GM12878 (cell line): ENCODE results near the gene TCIRG1. TPM values are rescaled to one million over a fixed set of nuclear protein-coding genes. Genes with fewer than 3 reads are reported as not detected.

Source experiments
- ATAC-seq: fragments of 200-7000 bp; cut with Tn5 transposase; 3 replicates; pipeline ENCODE4 v1.9.1; 2020; ENCODE audit warnings: mild to moderate bottlenecking, moderate library complexity
- BruUV-seq: library from RNA; stranded (reverse); fragments of 400-500 nt; replicated peaks from 2 replicates; lab custom pipeline; 2021; lab: Mats Ljungman, UMichigan
- CTCF ChIA-PET: fragments of 300-600 bp; sonication (Branson Sonifier 250); formaldehyde crosslinking; extraction: SDS; loops from one replicate; lab custom pipeline; 2021; ENCODE audit warnings: inconsistent platforms; lab: Yijun Ruan, JAX
- POLR2A ChIA-PET: fragments of 350-600 bp; formaldehyde crosslinking; extraction: SDS; loops from one replicate; lab custom pipeline; 2021; ENCODE audit warnings: inconsistent platforms; lab: Charles Lee
- RAD21 ChIA-PET: fragments of 300-600 bp; sonication (Branson Sonifier 250); formaldehyde crosslinking; loops from one replicate; lab custom pipeline; 2023; ENCODE audit warnings: antibody characterized with exemption; ENCODE audit not compliant: unreplicated experiment; lab: Charles Lee
- SMC1A ChIA-PET: fragments of 300-600 bp; sonication (Branson Sonifier 250); formaldehyde crosslinking; loops from one replicate; lab custom pipeline; 2023; ENCODE audit not compliant: unreplicated experiment, uncharacterized antibody; lab: Charles Lee
- DNase-seq: peaks from one replicate; pipeline ENCODE4 v3.0.0-alpha.2; 2011; ENCODE audit warnings: low read depth, low spot score
- FAIRE-seq: peaks from 3 replicates; lab custom pipeline; 2011; peaks lifted over from hg19 to GRCh38; lab: Jason Lieb, UNC
- H2AFZ ChIP-seq: 2 replicates; pipeline ENCODE4 v1.6.0; 2011; ENCODE audit warnings: low read depth, low read length, control low read depth; ENCODE audit not compliant: control insufficient read depth
- H3K27ac ChIP-seq: 2 replicates; pipeline ENCODE4 v1.5.1; 2011; ENCODE audit warnings: control low read depth; ENCODE audit not compliant: control insufficient read depth, insufficient read depth
- H3K27me3 ChIP-seq, 2 experiments: replicated peaks in 1 of 2; 2 replicates each; pipeline versions ENCODE4 v1.6.0 to v1.6.1; 2011; ENCODE audit warnings: low read length in 1 of 2; ENCODE audit not compliant: control insufficient read depth in 2 of 2, insufficient read depth in 2 of 2
- H3K36me3 ChIP-seq, 2 experiments: 2 replicates each; pipeline ENCODE4 v1.5.1; 2011; ENCODE audit warnings: low read length in 1 of 2; ENCODE audit not compliant: control insufficient read depth in 2 of 2, insufficient read depth in 2 of 2
- H3K4me1 ChIP-seq: 2 replicates; pipeline ENCODE4 v1.6.1; 2011; ENCODE audit warnings: mild to moderate bottlenecking, low read length, moderate library complexity, mixed read lengths; ENCODE audit not compliant: control insufficient read depth, insufficient read depth
- H3K4me2 ChIP-seq: 2 replicates; pipeline ENCODE4 v1.6.0; 2011; ENCODE audit warnings: control low read depth; ENCODE audit not compliant: control insufficient read depth, insufficient read depth
- H3K4me3 ChIP-seq: fragments of 200-600 bp; sonication (generic); 2 replicates; pipeline ENCODE4 v1.5.1; 2016
- H3K79me2 ChIP-seq: 2 replicates; pipeline ENCODE4 v1.6.0; 2011; ENCODE audit warnings: low read length; ENCODE audit not compliant: control insufficient read depth, insufficient read depth
- H3K9ac ChIP-seq: 2 replicates; pipeline ENCODE4 v1.8.0; 2011; ENCODE audit warnings: low read length, control low read depth, mixed read lengths; ENCODE audit not compliant: control insufficient read depth, insufficient read depth
- H3K9me3 ChIP-seq: replicated peaks from 3 replicates; pipeline ENCODE4 v1.5.1; 2011; ENCODE audit warnings: mild to moderate bottlenecking, low read length; ENCODE audit not compliant: control insufficient read depth, insufficient read depth
- H4K20me1 ChIP-seq: 2 replicates; pipeline ENCODE4 v1.6.0; 2011; ENCODE audit not compliant: control insufficient read depth, insufficient read depth
- CBFB ChIP-seq: IDR thresholded peaks from 2 replicates; pipeline ENCODE4 v1.6.1; 2016; ENCODE audit warnings: antibody characterized with exemption, low read depth
- CBX3 ChIP-seq: fragments of 200-600 bp; sonication (generic); IDR thresholded peaks from 2 replicates; pipeline ENCODE4 v1.6.1; 2016; ENCODE audit warnings: low read depth, borderline replicate concordance
- CEBPB ChIP-seq, 2 experiments: fragments of 150-350 bp in 1 of 2; IDR thresholded peaks; 2 replicates each; pipeline ENCODE4 v1.6.1; 2012 to 2014; ENCODE audit warnings: low read depth in 2 of 2, low read length in 2 of 2, borderline replicate concordance in 1 of 2, inconsistent platforms in 1 of 2
- CEBPZ ChIP-seq: fragments of 150-350 bp; IDR thresholded peaks from 2 replicates; pipeline ENCODE4 v1.6.1; 2016; ENCODE audit warnings: low read depth, low read length
- MYC ChIP-seq: IDR thresholded peaks from 2 replicates; pipeline ENCODE4 v1.6.1; 2011; ENCODE audit warnings: mild to moderate bottlenecking, low read length, moderate library complexity, inconsistent platforms; ENCODE audit not compliant: insufficient read depth, insufficient replicate concordance, insufficient read length, severe bottlenecking
- NKRF ChIP-seq: fragments of 450-650 bp; conservative IDR thresholded peaks from 2 replicates; pipeline ENCODE4 v1.6.1; 2017; ENCODE audit warnings: mild to moderate bottlenecking, moderate library complexity
- NR2C1 ChIP-seq: fragments of 450-650 bp; IDR thresholded peaks from 2 replicates; pipeline ENCODE4 v1.6.1; 2017; ENCODE audit warnings: antibody characterized with exemption, mild to moderate bottlenecking, moderate library complexity
- PKNOX1 ChIP-seq: fragments of 450-650 bp; IDR thresholded peaks from 2 replicates; pipeline ENCODE4 v1.6.1; 2016; ENCODE audit warnings: mild to moderate bottlenecking
- POLR2A ChIP-seq: IDR thresholded peaks from 2 replicates; pipeline ENCODE4 v1.6.1; 2011; ENCODE audit warnings: low read depth, mild to moderate bottlenecking, low read length
- POLR2AphosphoS2 ChIP-seq: IDR thresholded peaks from 2 replicates; pipeline ENCODE4 v1.6.1; 2011; ENCODE audit warnings: low read depth, mild to moderate bottlenecking, low read length, improper control_type of control experiment, moderate library complexity
- RELA ChIP-seq: fragments of 450-650 bp; IDR thresholded peaks from 2 replicates; pipeline ENCODE4 v1.8.0; 2014; ENCODE audit warnings: borderline replicate concordance; ENCODE audit not compliant: partially characterized antibody
- SIX5 ChIP-seq: IDR thresholded peaks from 2 replicates; pipeline ENCODE4 v1.6.1; 2011; ENCODE audit warnings: mild to moderate bottlenecking, low read depth, low read length, moderate library complexity; ENCODE audit not compliant: severe bottlenecking
- SRF ChIP-seq, 2 experiments: IDR thresholded peaks; 2 replicates each; pipeline ENCODE4 v1.6.1; 2011; ENCODE audit warnings: low read depth in 2 of 2, low read length in 2 of 2, mild to moderate bottlenecking in 1 of 2, moderate library complexity in 1 of 2
- STAT3 ChIP-seq: IDR thresholded peaks from 2 replicates; pipeline ENCODE4 v1.6.1; 2011; ENCODE audit warnings: low read depth, low read length, improper control_type of control experiment
- TCF3 ChIP-seq: IDR thresholded peaks from 2 replicates; pipeline ENCODE4 v1.6.1; 2012; ENCODE audit warnings: low read depth, mild to moderate bottlenecking, low read length, borderline replicate concordance; ENCODE audit not compliant: insufficient read depth
- ZNF274 ChIP-seq: IDR thresholded peaks from one replicate; pipeline ENCODE4 v1.8.0; 2011; ENCODE audit not compliant: insufficient read length, insufficient read depth
- WGBS: methylation state at CpG from one replicate; pipeline ENCODE4 v1.1.6; 2016; ENCODE audit warnings: low lambda C conversion rate; ENCODE audit not compliant: insufficient replicate concordance, insufficient coverage; ENCODE audit errors: missing lambda C conversion rate; 5-methylcytosine and 5-hydroxymethylcytosine counted together
- in situ Hi-C: fragments of 300-500 bp; cut with MboI; formaldehyde crosslinking; loops from 9 replicates; pipeline ENCODE4 v1.14.3; 2018; ENCODE audit warnings: mixed read lengths
- intact Hi-C: fragments of 100-400 bp; cut with micrococcal nuclease; formaldehyde crosslinking; loops from one replicate; pipeline ENCODE4 v1.14.2; 2022; ENCODE audit not compliant: unreplicated experiment
- polyA plus RNA-seq, 11 experiments: library from polyadenylated mRNA; depleted of rRNA in 4 of 11; unstranded in 6 of 11; stranded (reverse) in 5 of 11; fragments of >200 nt; fragmentation: Nextera tagmentation in 4 of 11; fragmentation: Illumina TruSeq in 1 of 11; extraction: Ambion mirVana in 4 of 11; extraction: Trizol in 1 of 11; gene quantifications; 1 replicate in 1 of 11; 2 replicates in 10 of 11; pipeline versions ENCODE4 v1.2.1 to v1.2.3, GENCODE V29; 2011 to 2016; ENCODE audit warnings: inconsistent platforms in 2 of 11, missing spikeins in 2 of 11, low read depth in 1 of 11
- total RNA-seq, 4 experiments: library from RNA; depleted of rRNA in 3 of 4; stranded (reverse); fragments of >200 nt in 3 of 4; fragmentation: Illumina TruSeq in 1 of 4; extraction: Trizol in 1 of 4; gene quantifications; 2 replicates each; pipeline versions ENCODE4 v1.2.1 to v1.2.3, GENCODE V29; 2013 to 2021

TCIRG1 gene
- total and polyA plus RNA-seq, 10 of the 15 experiments (the other 5 are each of a cell fraction or from before 2014, with no cell fraction given): 0.76 to 218 (median 87.4) TPM

GRCh38 chr11:68096962-68097361, 58.1 kb downstream of the TCIRG1 start:
- POLR2A ChIA-PET: interaction anchor here (0.6 to 4.2 kb wide), 4 partner anchors 9 to 676 kb away, joined by 3 to 34 read pairs (median 4); no protein-coding TSS in a partner anchor
- in situ Hi-C loops: no loop called here

More at GRCh38 chr11:68096962-68097361, 58.1 kb downstream of the TCIRG1 start:
- intact Hi-C loops: loop anchor here (2.0 kb wide), 1 partner anchor 18 kb away; no protein-coding TSS in a partner anchor
- RAD21 ChIA-PET: interaction anchor here (1.1 kb wide), 1 partner anchor 23 kb away, joined by 3 read pairs; no protein-coding TSS in a partner anchor
- Histone ChIP-seq H3K27me3 (no peaks in the 10 kb centered on the region), H3K9me3 (no peaks in the 10 kb centered on the region), H3K4me3 (no peak overlapping the region), H3K4me2 (no peak overlapping the region), H3K4me1 (peaks cover 8% of the 10 kb centered on the region), H3K9ac (no peak overlapping the region)
- WGBS: 97% methylated on average over 8 of the region's 8 CpGs
- CTCF ChIA-PET: interaction anchor here (0.7 kb wide), 1 partner anchor 18 kb away, joined by 3 read pairs; no protein-coding TSS in a partner anchor
- TF ChIP-seq CBX3 (no peak), MYC (no peak), NKRF (no peak), POLR2AphosphoS2 (no peak), STAT3 (no peak), CBFB (no peak), SIX5 (no peak), ZNF274 (no peak), NR2C1 (no peak), SRF (IDR thresholded peaks at IDR 0.05; ENCODE audit: low read depth in 2 of 2, low read length in 2 of 2) (no peak), PKNOX1 (no peak), TCF3 (no peak), CEBPZ (no peak), RELA (no peak), CEBPB (IDR thresholded peaks at IDR 0.05; ENCODE audit: borderline replicate concordance in 1 of 2, low read depth in 2 of 2, low read length in 2 of 2) (no peak), POLR2A (no peak)
- TF ChIP-seq, all 136 proteins: peak for 0
- SMC1A ChIA-PET: interaction anchor here (0.9 to 4.8 kb wide), 5 partner anchors 9 to 26 kb away, joined by 3 to 40 read pairs (median 4); no protein-coding TSS in a partner anchor
- Histone ChIP-seq H3K27ac (no peak overlapping the region), H3K79me2 (peaks cover 31% of the 10 kb centered on the region), H4K20me1 (no peaks in the 10 kb centered on the region), H2AFZ (no peak overlapping the region), H3K36me3 (peaks cover 2 to 4% of the 10 kb centered on the region in 2 experiments; a peak in 2 of 4 replicates)
- BruUV-seq: no TSS peak
- no peak for DNase-seq
- no peak for ATAC-seq
- no peak for FAIRE-seq
